ENCODE results near the gene RNF208. TPM values are rescaled to one million over a fixed set of nuclear protein-coding genes. Genes with fewer than 3 reads are reported as not detected.

RNF208 gene
- total and polyA plus RNA-seq, 10 of the 15 experiments (the other 5 are each of a cell fraction or from before 2014, with no cell fraction given): 0.06 to 10.7 (median 0.77) TPM

DNA sequence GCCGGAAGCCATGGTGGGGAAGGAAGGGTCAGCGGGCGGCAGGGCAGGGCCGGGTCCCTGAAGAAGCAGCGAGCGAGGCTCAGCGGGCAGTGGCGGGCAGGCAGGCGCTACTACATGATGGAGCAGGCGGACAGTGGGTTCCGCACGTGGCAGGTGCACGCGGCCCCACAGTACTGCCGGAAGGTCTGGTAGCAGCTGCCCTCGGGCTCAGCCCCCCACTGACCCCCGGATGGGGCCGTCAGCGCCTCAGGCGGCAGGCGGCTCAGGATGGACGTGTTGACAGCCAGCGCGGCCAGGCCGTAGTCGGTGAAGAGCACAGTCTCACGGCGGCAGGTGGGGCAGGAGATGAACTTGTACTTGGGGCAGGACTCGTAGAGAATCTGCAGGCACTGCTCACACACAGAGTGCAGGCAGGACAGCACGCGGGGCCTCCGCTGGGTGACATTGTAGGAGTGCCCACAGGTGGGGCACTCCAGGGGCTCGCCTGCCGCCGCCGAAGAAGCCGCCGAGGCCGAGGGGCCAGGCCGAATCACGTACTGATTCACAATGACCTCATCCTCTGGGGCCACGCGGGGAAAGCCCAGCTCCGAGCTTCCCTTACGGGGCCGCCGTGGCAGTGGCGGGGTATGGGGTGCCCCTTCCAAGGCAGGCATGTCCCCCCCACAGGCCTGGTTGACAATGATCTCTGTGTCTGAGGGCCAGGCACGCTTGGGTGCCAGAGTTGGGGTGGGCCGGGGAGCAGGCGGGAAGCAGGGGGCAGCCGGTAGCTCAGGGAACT lies 1.5 kb downstream of the RNF208 start (continued):
- TF ChIP-seq, protein P1, sequence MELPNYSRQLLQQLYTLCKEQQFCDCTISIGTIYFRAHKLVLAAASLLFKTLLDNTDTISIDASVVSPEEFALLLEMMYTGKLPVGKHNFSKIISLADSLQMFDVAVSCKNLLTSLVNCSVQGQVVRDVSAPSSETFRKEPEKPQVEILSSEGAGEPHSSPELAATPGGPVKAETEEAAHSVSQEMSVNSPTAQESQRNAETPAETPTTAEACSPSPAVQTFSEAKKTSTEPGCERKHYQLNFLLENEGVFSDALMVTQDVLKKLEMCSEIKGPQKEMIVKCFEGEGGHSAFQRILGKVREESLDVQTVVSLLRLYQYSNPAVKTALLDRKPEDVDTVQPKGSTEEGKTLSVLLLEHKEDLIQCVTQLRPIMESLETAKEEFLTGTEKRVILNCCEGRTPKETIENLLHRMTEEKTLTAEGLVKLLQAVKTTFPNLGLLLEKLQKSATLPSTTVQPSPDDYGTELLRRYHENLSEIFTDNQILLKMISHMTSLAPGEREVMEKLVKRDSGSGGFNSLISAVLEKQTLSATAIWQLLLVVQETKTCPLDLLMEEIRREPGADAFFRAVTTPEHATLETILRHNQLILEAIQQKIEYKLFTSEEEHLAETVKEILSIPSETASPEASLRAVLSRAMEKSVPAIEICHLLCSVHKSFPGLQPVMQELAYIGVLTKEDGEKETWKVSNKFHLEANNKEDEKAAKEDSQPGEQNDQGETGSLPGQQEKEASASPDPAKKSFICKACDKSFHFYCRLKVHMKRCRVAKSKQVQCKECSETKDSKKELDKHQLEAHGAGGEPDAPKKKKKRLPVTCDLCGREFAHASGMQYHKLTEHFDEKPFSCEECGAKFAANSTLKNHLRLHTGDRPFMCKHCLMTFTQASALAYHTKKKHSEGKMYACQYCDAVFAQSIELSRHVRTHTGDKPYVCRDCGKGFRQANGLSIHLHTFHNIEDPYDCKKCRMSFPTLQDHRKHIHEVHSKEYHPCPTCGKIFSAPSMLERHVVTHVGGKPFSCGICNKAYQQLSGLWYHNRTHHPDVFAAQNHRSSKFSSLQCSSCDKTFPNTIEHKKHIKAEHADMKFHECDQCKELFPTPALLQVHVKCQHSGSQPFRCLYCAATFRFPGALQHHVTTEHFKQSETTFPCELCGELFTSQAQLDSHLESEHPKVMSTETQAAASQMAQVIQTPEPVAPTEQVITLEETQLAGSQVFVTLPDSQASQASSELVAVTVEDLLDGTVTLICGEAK (IDR thresholded peaks at IDR 0.05; ENCODE audit: borderline replicate concordance): no peak
- TF ChIP-seq SIX5 (IDR thresholded peaks at IDR 0.05; ENCODE audit: low read depth, low read length, severe bottlenecking) (no peak), BACH1 (IDR thresholded peaks at IDR 0.05; ENCODE audit: borderline replicate concordance) (no peak), RB1 (IDR thresholded peaks at IDR 0.05; ENCODE audit: borderline replicate concordance) (no peak), NRF1 (conservative IDR thresholded peaks at IDR 0.05; ENCODE audit: low read depth, low read length) (no peak)
- TF ChIP-seq, protein P2, sequence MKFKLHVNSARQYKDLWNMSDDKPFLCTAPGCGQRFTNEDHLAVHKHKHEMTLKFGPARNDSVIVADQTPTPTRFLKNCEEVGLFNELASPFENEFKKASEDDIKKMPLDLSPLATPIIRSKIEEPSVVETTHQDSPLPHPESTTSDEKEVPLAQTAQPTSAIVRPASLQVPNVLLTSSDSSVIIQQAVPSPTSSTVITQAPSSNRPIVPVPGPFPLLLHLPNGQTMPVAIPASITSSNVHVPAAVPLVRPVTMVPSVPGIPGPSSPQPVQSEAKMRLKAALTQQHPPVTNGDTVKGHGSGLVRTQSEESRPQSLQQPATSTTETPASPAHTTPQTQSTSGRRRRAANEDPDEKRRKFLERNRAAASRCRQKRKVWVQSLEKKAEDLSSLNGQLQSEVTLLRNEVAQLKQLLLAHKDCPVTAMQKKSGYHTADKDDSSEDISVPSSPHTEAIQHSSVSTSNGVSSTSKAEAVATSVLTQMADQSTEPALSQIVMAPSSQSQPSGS (IDR thresholded peaks at IDR 0.05; ENCODE audit: low read length): no peak
